GM10847 (cell line): ENCODE results near the gene PGBD5.

Experiments
- POLR2A ChIP-seq: IDR thresholded peaks from 2 replicates; pipeline ENCODE4 v1.6.1; 2011; ENCODE audit not compliant: insufficient read length; ENCODE audit errors: extremely low read depth

Gene PGBD5

DNA sequence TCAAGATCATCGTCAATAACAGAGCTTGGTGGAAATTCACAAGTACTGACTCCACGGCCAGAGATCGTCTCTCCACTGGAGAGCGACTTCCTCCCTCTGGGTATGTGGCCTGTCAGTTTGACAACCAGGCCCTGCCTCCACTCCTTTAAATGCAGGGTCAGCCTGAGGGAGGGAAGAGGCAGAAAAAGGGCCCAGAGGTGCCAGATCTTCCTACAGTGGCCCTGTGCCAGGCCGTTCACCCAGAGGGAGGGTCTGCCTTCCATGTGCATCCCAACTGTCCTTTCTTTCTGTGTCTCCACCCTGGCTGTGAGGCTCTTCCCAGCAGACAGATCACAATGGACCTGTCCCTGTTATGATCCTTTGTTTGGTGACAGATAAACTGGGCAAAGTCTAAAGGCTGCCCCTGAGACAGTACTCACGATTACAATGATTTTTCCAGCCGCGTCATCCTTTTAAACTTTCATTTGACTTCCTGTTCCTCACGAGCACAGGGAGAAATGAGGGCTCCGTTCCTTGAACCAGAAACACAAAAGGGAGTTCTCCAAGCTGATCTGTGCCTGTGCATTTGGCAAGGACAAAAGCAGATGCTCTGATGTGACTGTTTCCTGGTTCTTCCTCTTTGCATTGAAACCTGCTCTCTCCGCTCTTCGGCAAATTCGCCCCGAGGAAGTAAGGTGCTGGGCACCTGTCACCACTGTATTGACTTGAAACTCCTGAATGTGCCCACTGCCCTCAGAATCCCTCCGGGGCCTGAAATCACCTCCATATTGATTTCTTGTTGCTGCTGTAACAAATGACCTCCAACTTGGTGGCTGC is 126.7 kb downstream of the PGBD5 start:
- TF ChIP-seq POLR2A, result no peak

- TF ChIP-seq POLR2A, result no peak
Observed at GRCh38 chr1:230295367-230295766, 130.8 kb downstream of the PGBD5 start.

- no peak for TF ChIP-seq POLR2A
Observed at GRCh38 chr1:230293390-230293700, 132.8 kb downstream of the PGBD5 start.

- no peak for TF ChIP-seq POLR2A
Observed at GRCh38 chr1:230292689-230293389, 133.3 kb downstream of the PGBD5 start.

DNA sequence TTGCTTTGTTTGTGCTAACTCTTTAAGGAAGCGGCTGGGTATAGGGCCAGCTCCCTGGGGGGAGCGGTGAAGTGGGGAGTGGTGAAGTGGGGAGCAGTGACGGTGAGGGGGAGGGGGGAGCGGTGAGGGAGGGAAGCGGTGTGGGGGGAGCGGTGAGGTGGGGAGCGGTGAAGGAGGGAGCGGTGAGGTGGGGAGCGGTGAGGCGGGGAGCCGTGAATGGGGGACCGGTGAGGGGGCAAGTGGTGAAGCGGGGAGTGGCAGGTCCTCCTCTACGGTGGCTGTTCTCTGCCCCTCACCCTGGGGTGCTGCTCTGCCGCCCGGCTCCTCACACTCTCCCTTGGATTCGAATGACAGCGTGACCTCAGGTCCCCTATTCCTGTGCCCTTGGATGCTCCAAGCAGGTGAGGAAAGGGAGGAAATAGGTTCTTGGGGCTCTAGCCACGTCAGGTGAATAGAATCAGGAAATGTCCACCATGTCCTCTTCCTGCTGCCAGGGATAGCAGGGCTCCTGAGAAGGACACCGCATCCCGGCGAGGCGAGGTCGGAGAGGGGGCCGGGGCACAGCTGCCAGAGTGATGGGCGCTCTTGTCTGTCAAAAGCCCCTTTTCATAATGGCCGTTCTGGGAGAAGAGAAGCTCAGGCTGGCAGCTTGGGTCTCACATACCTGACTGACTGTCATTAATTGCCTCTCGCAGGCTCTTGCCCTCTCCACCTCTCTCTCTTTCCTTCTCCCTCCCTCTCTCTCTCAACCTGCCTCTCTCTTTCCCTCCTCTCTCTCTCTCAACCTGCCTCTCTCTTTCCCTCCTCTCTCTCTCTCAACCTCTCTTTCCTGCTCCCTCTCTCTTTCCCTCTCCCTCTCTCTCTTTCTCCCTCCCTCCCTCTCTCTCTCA is 134.2 kb downstream of the PGBD5 start:
- no peak for TF ChIP-seq POLR2A

GRCh38 chr1:230289350-230289644 is 136.8 kb downstream of the PGBD5 start:
- TF ChIP-seq POLR2A, result no peak

- no peak for TF ChIP-seq POLR2A
Observed at GRCh38 chr1:230288641-230289349, 137.3 kb downstream of the PGBD5 start.

GRCh38 chr1:230287674-230288315 is 138.3 kb downstream of the PGBD5 start:
- no peak for TF ChIP-seq POLR2A

DNA sequence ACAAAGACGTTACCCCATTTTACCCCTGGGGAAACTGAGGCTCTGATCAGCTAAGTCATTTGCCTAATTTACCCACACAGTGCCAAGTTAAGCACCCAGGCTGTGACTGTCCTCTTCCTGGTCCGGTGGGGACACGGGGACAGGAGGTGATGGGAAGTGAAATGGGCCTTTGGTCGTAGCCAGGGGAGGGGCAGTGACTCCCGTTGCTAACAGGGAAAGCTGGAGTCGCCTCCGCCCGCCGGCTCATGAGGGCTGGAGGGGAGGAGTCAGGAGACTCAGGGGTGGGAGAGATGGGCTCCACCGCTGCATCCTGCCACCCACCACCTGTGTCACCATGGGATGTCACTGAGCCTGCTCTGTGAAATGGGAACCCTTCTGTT is 139.3 kb downstream of the PGBD5 start:
- TF ChIP-seq POLR2A, result no peak

DNA sequence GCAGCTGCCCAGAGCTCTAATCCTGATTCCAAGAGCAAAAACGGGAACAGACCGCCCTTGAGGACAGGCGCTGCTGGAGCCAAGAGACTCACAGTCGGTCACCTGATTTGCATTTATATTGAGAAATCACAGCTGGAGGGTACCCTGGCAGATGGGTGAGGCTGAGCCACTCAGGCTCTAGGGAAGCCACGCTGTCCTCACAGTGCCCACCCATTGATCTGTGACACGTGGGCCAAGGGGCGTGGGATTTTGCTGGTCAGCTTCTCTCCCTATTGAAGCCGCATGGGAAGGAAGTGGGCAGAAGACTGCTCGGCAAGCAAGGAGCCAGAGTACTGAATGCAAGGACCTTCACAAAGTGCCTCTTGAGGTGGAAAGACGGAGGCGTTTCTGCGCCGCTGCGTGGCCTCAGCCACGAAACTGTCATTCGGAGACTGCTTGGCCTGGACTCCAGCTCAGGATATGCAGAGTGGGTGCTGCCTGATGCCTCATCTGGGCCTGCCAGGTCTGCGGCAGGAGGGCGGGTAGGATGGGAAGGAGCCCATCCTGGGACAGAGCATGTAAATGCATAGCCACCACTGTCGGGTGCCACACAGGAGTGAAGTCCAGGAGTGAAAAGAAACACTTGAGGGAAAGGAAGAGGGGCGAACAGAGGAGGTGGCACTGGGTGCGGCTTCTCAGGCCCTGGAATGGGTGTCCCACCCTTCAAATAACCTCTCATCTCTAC is 139.8 kb downstream of the PGBD5 start:
- TF ChIP-seq POLR2A, result no peak

- TF ChIP-seq POLR2A, result no peak
Observed at GRCh38 chr1:230285351-230285750, 140.8 kb downstream of the PGBD5 start.

DNA sequence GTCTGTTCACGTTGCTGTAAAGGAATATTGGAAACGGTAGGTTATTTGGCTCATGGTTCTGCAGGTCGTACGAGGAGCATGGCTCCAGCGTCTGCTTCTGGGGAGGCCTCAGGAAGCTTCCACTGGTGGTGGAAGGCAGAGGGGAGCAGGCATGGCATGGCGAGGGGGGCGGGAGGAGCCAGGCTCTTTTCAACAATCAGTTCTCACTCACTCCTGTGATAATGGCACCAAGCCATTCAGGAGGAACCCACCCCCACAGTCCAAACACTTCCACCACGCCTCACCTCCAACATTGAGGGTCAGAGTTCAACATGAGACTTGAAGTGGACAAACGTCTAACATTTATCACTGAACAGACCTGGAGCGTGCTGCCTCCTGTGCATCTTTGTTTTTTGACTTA is 141.2 kb downstream of the PGBD5 start:
- no peak for TF ChIP-seq POLR2A

- no peak for TF ChIP-seq POLR2A
Observed at GRCh38 chr1:230283678-230284077, 142.5 kb downstream of the PGBD5 start.

DNA sequence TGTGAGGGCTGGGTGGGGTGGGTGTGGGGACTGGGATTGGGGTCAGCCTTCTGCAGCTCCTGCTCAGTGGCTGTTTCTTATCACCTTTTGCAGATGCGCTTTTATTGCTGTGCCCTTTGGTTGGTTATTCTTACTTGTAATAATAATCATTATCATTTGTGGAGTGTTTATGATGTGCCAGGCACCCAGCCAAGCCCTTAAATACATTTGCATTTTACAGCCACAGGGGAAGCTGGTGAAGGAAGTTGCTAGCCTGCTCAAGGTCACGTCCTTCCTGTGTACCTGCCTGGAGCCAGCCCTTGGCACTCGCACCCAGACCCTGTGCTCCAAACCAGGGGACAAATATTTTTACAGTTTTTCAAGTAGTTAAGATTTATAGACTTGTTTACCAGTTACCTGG is 144.0 kb downstream of the PGBD5 start:
- TF ChIP-seq POLR2A, result no peak

- TF ChIP-seq POLR2A, result no peak
Observed at GRCh38 chr1:230281556-230281955, 144.6 kb downstream of the PGBD5 start.

DNA sequence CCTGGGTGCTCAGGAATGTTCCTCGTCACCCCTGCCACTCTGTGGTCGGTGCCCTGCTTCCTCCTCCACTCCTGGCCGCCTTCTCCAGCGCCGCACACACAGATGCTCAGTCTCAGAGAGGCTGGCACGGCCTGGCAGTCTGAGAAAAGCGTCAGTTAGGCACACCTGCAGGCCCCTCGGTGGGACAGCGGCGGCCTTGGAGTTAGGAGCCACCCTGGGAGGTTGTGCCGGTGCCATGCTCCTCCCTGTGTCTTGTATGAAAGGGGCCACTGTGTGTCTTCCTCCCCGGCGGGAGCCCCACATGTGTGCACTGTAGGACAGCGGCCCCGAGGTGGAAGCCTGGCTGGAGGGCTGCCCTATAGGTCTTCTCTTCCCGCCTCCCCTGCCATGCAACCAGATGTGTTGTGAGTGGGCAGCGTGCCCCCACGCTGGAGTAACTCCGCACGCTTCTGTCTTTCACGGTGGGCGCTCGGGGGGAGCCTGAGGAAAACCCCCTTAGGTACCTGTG is 145.2 kb downstream of the PGBD5 start:
- no peak for TF ChIP-seq POLR2A
